H1 (cell line): ENCODE data around the gene PDGFA. TPM values are rescaled to one million over a fixed set of nuclear protein-coding genes. Genes with fewer than 3 reads are reported as not detected.

Source experiments
- CTCF ChIA-PET: fragments of 300-600 bp; sonication (Branson Sonifier 250); formaldehyde crosslinking; loops from one replicate; lab custom pipeline; 2021; ENCODE audit not compliant: partially characterized antibody; lab: Charles Lee
- POLR2A ChIA-PET: fragments of 300-600 bp; sonication (Branson Sonifier 250); formaldehyde crosslinking; loops from one replicate; lab custom pipeline; 2021; ENCODE audit warnings: inconsistent platforms; ENCODE audit not compliant: partially characterized antibody; lab: Charles Lee
- DNase-seq, 2 experiments: peaks; one replicate each; pipeline versions ENCODE4 v3.0.0 to v3.0.0-alpha.2; 2010 to 2022; ENCODE audit warnings: low spot score in 2 of 2, low read depth in 1 of 2, mixed read lengths in 1 of 2
- FAIRE-seq: peaks from 2 replicates; lab custom pipeline; 2011; peaks lifted over from hg19 to GRCh38; lab: Jason Lieb, UNC
- H2AFZ ChIP-seq: 2 replicates; pipeline ENCODE4 v1.8.1; 2012; ENCODE audit warnings: low read length, inconsistent platforms
- H2AK5ac ChIP-seq: 2 replicates; pipeline ENCODE4 v1.6.1; 2013; ENCODE audit warnings: low read depth, low read length
- H2BK120ac ChIP-seq: replicated peaks from 2 replicates; pipeline ENCODE3; 2013; ENCODE audit warnings: low read depth, low read length, inconsistent platforms
- H2BK12ac ChIP-seq: 2 replicates; pipeline ENCODE4 v1.6.1; 2013; ENCODE audit warnings: low read depth, low read length
- H2BK15ac ChIP-seq: 2 replicates; pipeline ENCODE4 v1.6.1; 2013; ENCODE audit warnings: low read length
- H2BK20ac ChIP-seq: 2 replicates; pipeline ENCODE4 v1.6.1; 2013; ENCODE audit warnings: low read length
- H2BK5ac ChIP-seq: 2 replicates; pipeline ENCODE4 v1.6.1; 2013; ENCODE audit warnings: low read depth, low read length
- H3K14ac ChIP-seq: 2 replicates; pipeline ENCODE4 v1.6.1; 2013; ENCODE audit warnings: inconsistent platforms; ENCODE audit not compliant: insufficient read length
- H3K18ac ChIP-seq: 2 replicates; pipeline ENCODE4 v1.6.1; 2013; ENCODE audit warnings: low read length; ENCODE audit errors: extremely low read depth
- H3K23ac ChIP-seq: 2 replicates; pipeline ENCODE4 v1.6.1; 2013; ENCODE audit warnings: inconsistent platforms; ENCODE audit not compliant: insufficient read length
- H3K23me2 ChIP-seq: 2 replicates; pipeline ENCODE4 v1.6.1; 2013; ENCODE audit warnings: low read depth, low read length
- H3K27ac ChIP-seq: 2 replicates; pipeline ENCODE4 v1.6.1; 2011; ENCODE audit warnings: low read depth, low read length, inconsistent platforms
- H3K27me3 ChIP-seq, 4 experiments: replicated peaks in 1 of 4; 1 replicate in 1 of 4; 2 replicates in 3 of 4; pipeline versions ENCODE4 v1.6.1 to v1.8.1; 2011 to 2013; ENCODE audit warnings: low read length in 3 of 4, mild to moderate bottlenecking in 3 of 4, inconsistent platforms in 2 of 4, mixed read lengths in 2 of 4, moderate library complexity in 1 of 4; ENCODE audit not compliant: control insufficient read depth in 3 of 4, insufficient read depth in 3 of 4; ENCODE audit errors: extremely low read depth in 1 of 4
- H3K36me3 ChIP-seq, 4 experiments: 2 replicates each; pipeline versions ENCODE4 v1.6.1 to v1.8.1; 2011 to 2013; ENCODE audit warnings: mild to moderate bottlenecking in 4 of 4, low read length in 3 of 4, moderate library complexity in 2 of 4, control low read depth in 1 of 4, inconsistent platforms in 1 of 4; ENCODE audit not compliant: insufficient read depth in 4 of 4, control insufficient read depth in 2 of 4
- H3K4ac ChIP-seq: replicated peaks from 2 replicates; pipeline ENCODE3; 2013; ENCODE audit warnings: low read length, low read depth, mixed read lengths, inconsistent platforms; ENCODE audit not compliant: insufficient read length
- H3K4me1 ChIP-seq, 4 experiments: replicated peaks in 1 of 4; 1 replicate in 1 of 4; 2 replicates in 3 of 4; pipeline versions ENCODE4 v1.6.1 to v1.8.1; 2011 to 2013; ENCODE audit warnings: low read length in 3 of 4, inconsistent platforms in 2 of 4, mixed read lengths in 1 of 4; ENCODE audit not compliant: insufficient read depth in 4 of 4, control insufficient read depth in 3 of 4
- H3K4me2 ChIP-seq, 2 experiments: 2 replicates each; pipeline versions ENCODE4 v1.6.1 to v1.8.1; 2011 to 2013; ENCODE audit warnings: low read depth in 2 of 2, low read length in 2 of 2, control low read depth in 1 of 2, inconsistent platforms in 1 of 2, mild to moderate bottlenecking in 1 of 2; ENCODE audit not compliant: insufficient read depth in 1 of 2
- H3K4me3 ChIP-seq, 4 experiments: fragments of 200-600, 300-600 bp in 1 of 4; sonication (generic), shearing (Covaris generic), sonication (Bioruptor Twin) in 1 of 4; 2 replicates each; pipeline versions ENCODE4 v1.5.1 to v1.8.1; 2011 to 2016; ENCODE audit warnings: low read length in 4 of 4, low read depth in 3 of 4, control low read depth in 2 of 4, inconsistent platforms in 2 of 4, mild to moderate bottlenecking in 2 of 4, mixed read lengths in 1 of 4, moderate library complexity in 1 of 4; ENCODE audit not compliant: insufficient read depth in 2 of 4; ENCODE audit errors: extremely low read depth in 1 of 4
- H3K56ac ChIP-seq: replicated peaks from 2 replicates; pipeline ENCODE3; 2013; ENCODE audit warnings: low read depth, mild to moderate bottlenecking, mixed read lengths, low read length, inconsistent platforms; ENCODE audit not compliant: insufficient read length
- H3K79me1 ChIP-seq: 2 replicates; pipeline ENCODE4 v1.6.1; 2013; ENCODE audit warnings: low read depth, low read length, control low read depth
- H3K79me2 ChIP-seq, 2 experiments: 2 replicates each; pipeline versions ENCODE4 v1.6.1 to v1.8.1; 2012 to 2013; ENCODE audit warnings: low read length in 2 of 2, mild to moderate bottlenecking in 2 of 2, inconsistent platforms in 1 of 2; ENCODE audit not compliant: insufficient read depth in 2 of 2, control insufficient read depth in 1 of 2
- H3K9ac ChIP-seq, 4 experiments: replicated peaks in 1 of 4; 1 replicate in 1 of 4; 2 replicates in 3 of 4; pipeline versions ENCODE4 v1.6.1 to v1.8.1; 2011 to 2013; ENCODE audit warnings: low read depth in 3 of 4, low read length in 3 of 4, control low read depth in 2 of 4, mild to moderate bottlenecking in 2 of 4, moderate library complexity in 2 of 4, inconsistent platforms in 1 of 4; ENCODE audit errors: extremely low read depth in 1 of 4
- H3K9me3 ChIP-seq, 2 experiments: 2 replicates each; pipeline versions ENCODE4 v1.6.1 to v1.8.1; 2012 to 2013; ENCODE audit warnings: mild to moderate bottlenecking in 2 of 2, moderate library complexity in 2 of 2, control low read depth in 1 of 2, inconsistent platforms in 1 of 2, low read depth in 1 of 2, low read length in 1 of 2, mixed read lengths in 1 of 2; ENCODE audit not compliant: insufficient read depth in 2 of 2
- H4K20me1 ChIP-seq, 2 experiments: replicated peaks in 1 of 2; 2 replicates each; pipeline versions ENCODE3 to v1.8.1; 2011 to 2013; ENCODE audit warnings: inconsistent platforms in 2 of 2, low read length in 2 of 2, mild to moderate bottlenecking in 1 of 2; ENCODE audit not compliant: insufficient read depth in 2 of 2, control insufficient read depth in 1 of 2
- H4K5ac ChIP-seq: 2 replicates; pipeline ENCODE4 v1.6.1; 2013; ENCODE audit warnings: low read length, low read depth, mixed read lengths, inconsistent platforms; ENCODE audit not compliant: insufficient read length
- H4K8ac ChIP-seq: 2 replicates; pipeline ENCODE4 v1.8.0; 2013; ENCODE audit warnings: mild to moderate bottlenecking, moderate library complexity, low read length, inconsistent platforms; ENCODE audit not compliant: insufficient read depth; ENCODE audit errors: extremely low read depth
- H4K91ac ChIP-seq: replicated peaks from 2 replicates; pipeline ENCODE3; 2013; ENCODE audit warnings: low read length, mixed read lengths, inconsistent platforms; ENCODE audit not compliant: insufficient read length
- CBX5 ChIP-seq: fragments of 300-800, 300-1000 bp; sonication (generic); IDR thresholded peaks from 2 replicates; pipeline ENCODE4 v1.7.1; 2016; ENCODE audit warnings: antibody characterized with exemption, low read length, low read depth
- GABPA ChIP-seq: IDR thresholded peaks from 2 replicates; pipeline ENCODE4 v1.6.1; 2011; ENCODE audit warnings: mild to moderate bottlenecking, low read length, moderate library complexity, borderline replicate concordance; ENCODE audit not compliant: insufficient read depth
- NANOG ChIP-seq: IDR thresholded peaks from 2 replicates; pipeline ENCODE4 v1.6.1; 2011; ENCODE audit warnings: low read length, low read depth, mild to moderate bottlenecking, inconsistent platforms; ENCODE audit not compliant: insufficient read depth, poor library complexity, severe bottlenecking
- POLR2AphosphoS5 ChIP-seq: IDR thresholded peaks from 2 replicates; pipeline ENCODE4 v1.6.1; 2011; ENCODE audit warnings: low read depth, low read length
- POU5F1 ChIP-seq: IDR thresholded peaks from 2 replicates; pipeline ENCODE4 v1.6.1; 2011; ENCODE audit warnings: low read depth, mild to moderate bottlenecking, low read length, moderate library complexity
- RBBP5 ChIP-seq: IDR thresholded peaks from 2 replicates; pipeline ENCODE4 v1.7.1; 2012; ENCODE audit warnings: low read depth, mild to moderate bottlenecking, inconsistent platforms, low read length, moderate library complexity, borderline replicate concordance
- SIX5 ChIP-seq: IDR thresholded peaks from 2 replicates; pipeline ENCODE4 v1.6.1; 2011; ENCODE audit warnings: mild to moderate bottlenecking, low read depth, low read length
- SP4 ChIP-seq: IDR thresholded peaks from 2 replicates; pipeline ENCODE4 v1.6.1; 2012; ENCODE audit warnings: low read length, inconsistent platforms
- SRF ChIP-seq: IDR thresholded peaks from 2 replicates; pipeline ENCODE4 v1.6.1; 2011; ENCODE audit warnings: mild to moderate bottlenecking, low read depth, low read length, moderate library complexity
- SUZ12 ChIP-seq: fragments of 200-600 bp; sonication (generic); IDR thresholded peaks from 2 replicates; pipeline ENCODE4 v1.6.1; 2012; ENCODE audit warnings: mild to moderate bottlenecking, inconsistent platforms, low read length, moderate library complexity, mixed read lengths
- TCF12 ChIP-seq: IDR thresholded peaks from 2 replicates; pipeline ENCODE4 v1.6.1; 2011; ENCODE audit warnings: low read depth, mild to moderate bottlenecking, low read length
- YY1 ChIP-seq: IDR thresholded peaks from 2 replicates; pipeline ENCODE4 v1.6.1; 2011; ENCODE audit warnings: low read depth, mild to moderate bottlenecking, low read length
- WGBS, 2 experiments: shearing (Covaris generic) in 1 of 2; methylation state at CpG; one replicate each; pipeline versions ENCODE4 v1.1.6 to v1.1.7; 2013 to 2015; ENCODE audit warnings: low lambda C conversion rate in 2 of 2, mixed read lengths in 2 of 2, inconsistent platforms in 1 of 2, low coverage in 1 of 2, missing lambda C conversion rate in 1 of 2; ENCODE audit not compliant: insufficient replicate concordance in 2 of 2, insufficient coverage in 1 of 2, insufficient read length in 1 of 2; ENCODE audit errors: extremely low coverage in 1 of 2, missing lambda C conversion rate in 1 of 2; 5-methylcytosine and 5-hydroxymethylcytosine counted together
- polyA plus RNA-seq, 7 experiments: library from polyadenylated mRNA; depleted of rRNA in 3 of 7; stranded (reverse) in 5 of 7; unstranded in 2 of 7; fragments of >200 nt in 5 of 7; fragments of 200-250 nt in 2 of 7; gene quantifications; 1 replicate in 5 of 7; 2 replicates in 1 of 7; 4 replicates in 1 of 7; pipeline versions ENCODE4 v1.2.1 to v1.2.3, GENCODE V29; 2011 to 2013; ENCODE audit warnings: missing spikeins in 2 of 7, mixed read lengths in 2 of 7
- total RNA-seq: library from RNA; stranded (reverse); fragmentation: NEBNext Ultra II Directional; extraction: Animal tissue kit (Norgen Biotek cat#: 25700); gene quantifications from 2 replicates; pipeline ENCODE4 v1.2.1, GENCODE V29; 2021
- TF ChIP-seq, protein P1 (sequence below): IDR thresholded peaks from 2 replicates; pipeline ENCODE4 v1.6.1; 2012; ENCODE audit warnings: inconsistent platforms

Gene PDGFA
- total and polyA plus RNA-seq, 2 of the 8 experiments (the other 6 are each of a cell fraction or from before 2014, with no cell fraction given) = 21.1 to 43.0 TPM

DNA sequence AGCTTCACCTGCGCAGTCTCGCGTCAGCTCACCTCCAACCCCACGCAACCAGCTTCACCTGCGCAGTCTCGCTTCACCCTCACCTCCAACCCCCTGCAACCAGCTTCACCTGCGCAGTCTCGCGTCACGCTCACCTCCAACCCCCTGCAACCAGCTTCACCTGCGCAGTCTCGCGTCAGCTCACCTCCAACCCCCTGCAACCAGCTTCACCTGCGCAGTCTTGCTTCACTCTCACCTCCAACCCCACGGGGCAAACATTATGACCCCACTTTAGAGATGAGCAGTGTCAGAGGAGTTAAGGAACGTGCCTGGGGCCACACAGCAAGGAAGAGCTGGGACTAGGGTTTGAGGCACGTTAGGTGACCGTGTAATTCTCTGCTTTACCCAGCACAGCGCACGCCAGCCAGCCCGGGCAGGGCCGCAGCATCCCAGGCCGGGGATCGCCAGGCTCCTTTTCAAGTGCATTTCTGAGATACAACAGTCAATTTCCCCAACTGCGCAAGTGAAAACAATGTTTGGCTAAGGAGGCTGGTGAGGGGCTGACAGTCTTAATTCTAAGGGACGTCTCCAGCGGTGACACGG lies 22.6 kb upstream of the PDGFA start:
- H2BK20ac ChIP-seq = peak overlapping the region; percentile 72; the same call in 1 of the 2 replicates
- H3K14ac ChIP-seq = no peak overlapping the region
- WGBS, 2 experiments = 90% methylated on average over 28 of the region's 28 CpGs; no CpG with 5 or more reads in 1 of the 2 experiments
- H2BK12ac ChIP-seq = peak overlapping the region; percentile 50; the same call in 1 of the 2 replicates
- H3K27me3 ChIP-seq = peaks cover 0 to 3% (median 0%) of the 10 kb centered on the region in 4 experiments; a peak in 1 of 7 replicates
- H2AFZ ChIP-seq = no peak overlapping the region
- H3K56ac ChIP-seq = no peak overlapping the region
- no peak overlapping the region for H3K4ac ChIP-seq
- H2BK120ac ChIP-seq = no peak overlapping the region
- H3K36me3 ChIP-seq = no peaks in the 10 kb centered on the region
- H4K20me1 ChIP-seq = no peaks in the 10 kb centered on the region
- H4K91ac ChIP-seq = no peak overlapping the region
- peak overlapping the region; percentile 38; the same call in 1 of the 2 replicates for H4K8ac ChIP-seq
- ChIA-PET POLR2A (interaction anchor here (0.8 to 2.4 kb wide), 3 partner anchors 11 to 24 kb away, joined by 3 to 6 read pairs (median 4); no protein-coding TSS in a partner anchor), CTCF (interaction anchor here (0.7 to 1.2 kb wide), 3 partner anchors 123 to 246 kb away, joined by 3 to 6 read pairs (median 3); no protein-coding TSS in a partner anchor)
- H3K4me1 ChIP-seq = peaks cover 0 to 15% (median 10%) of the 10 kb centered on the region in 4 experiments; a peak in 5 of 7 replicates
- no peak overlapping the region for H4K5ac ChIP-seq
- peak overlapping the region; percentile 81; the same call in 1 of the 2 replicates for H2BK15ac ChIP-seq
- no peak overlapping the region for H3K27ac ChIP-seq
- H3K18ac ChIP-seq = no peak overlapping the region
- H3K4me3 ChIP-seq = no peak overlapping the region
- H3K79me2 ChIP-seq = no peaks in the 10 kb centered on the region
- H3K23me2 ChIP-seq = no peaks in the 10 kb centered on the region
- FAIRE-seq (no peak), DNase-seq (no peak)
- H3K9me3 ChIP-seq = peaks cover 0 to 3% of the 10 kb centered on the region in 2 experiments; a peak in 1 of 4 replicates
- no peak overlapping the region for H3K9ac ChIP-seq
- H2BK5ac ChIP-seq = peak overlapping the region; percentile 20; the same call in 1 of the 2 replicates
- H3K79me1 ChIP-seq = no peaks in the 10 kb centered on the region
- H2AK5ac ChIP-seq = 0 out of 2 replicates have a peak overlapping the region, but pooled peaks have one; percentile 53
- H3K23ac ChIP-seq = no peak overlapping the region
- no peak overlapping the region for H3K4me2 ChIP-seq
- TF ChIP-seq YY1 (no peak), SIX5 (no peak), POU5F1 (no peak), SUZ12 (no peak), NANOG (no peak), SP4 (no peak), GABPA (no peak), RBBP5 (no peak), CBX5 (no peak), SRF (no peak), TCF12 (no peak), POLR2AphosphoS5 (no peak)
- TF ChIP-seq, protein P1, sequence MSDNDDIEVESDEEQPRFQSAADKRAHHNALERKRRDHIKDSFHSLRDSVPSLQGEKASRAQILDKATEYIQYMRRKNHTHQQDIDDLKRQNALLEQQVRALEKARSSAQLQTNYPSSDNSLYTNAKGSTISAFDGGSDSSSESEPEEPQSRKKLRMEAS = no peak
